ENCODE results near the gene SPARC. TPM values are rescaled to one million over a fixed set of nuclear protein-coding genes. Genes with fewer than 3 reads are reported as not detected.

SPARC gene
- total RNA-seq, 1 donor from 2014 or later: not detected

GRCh38 chr5:151617841-151618710, 68.6 kb downstream of the SPARC start:
- peaks cover 7% of the 10 kb centered on the region for H3K27me3 Mint-ChIP-seq (ENCODE audit: insufficient read depth)

DNA sequence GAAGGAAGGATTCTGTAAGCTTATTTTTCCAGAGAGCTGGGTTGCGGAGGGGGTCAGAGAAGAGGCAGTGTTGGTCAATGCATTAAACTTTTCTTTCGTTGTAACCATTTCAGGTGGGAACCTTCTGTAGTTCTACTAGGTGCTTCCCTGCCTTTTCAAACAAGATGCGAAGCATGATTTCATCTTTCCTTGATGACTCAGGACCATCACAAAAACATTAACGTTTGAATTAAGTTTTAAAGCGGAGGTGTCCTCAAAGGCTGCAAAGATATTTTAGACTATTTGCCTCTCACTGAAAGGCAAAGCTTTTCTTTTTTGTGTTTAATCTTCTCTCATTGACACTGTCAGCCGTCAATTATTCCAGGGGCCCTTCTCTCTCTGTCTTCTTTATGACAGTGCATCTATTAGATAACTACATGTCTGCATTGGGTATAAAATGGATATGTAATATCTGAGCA, 69.3 kb downstream of the SPARC start:
- no peak overlapping the region for H3K4me3 Mint-ChIP-seq
- no peaks in the 10 kb centered on the region for H3K36me3 Mint-ChIP-seq (ENCODE audit: low read depth)

More at GRCh38 chr5:151617841-151618710, 68.6 kb downstream of the SPARC start:
- H3K27ac Mint-ChIP-seq: no peak overlapping the region
- no peak for DNase-seq (ENCODE audit: low spot score)
- intact Hi-C loops (cut with micrococcal nuclease): no loop called here
- no peaks in the 10 kb centered on the region for H3K36me3 Mint-ChIP-seq (ENCODE audit: low read depth)
- no peaks in the 10 kb centered on the region for H3K9me3 Mint-ChIP-seq
- H3K4me1 Mint-ChIP-seq (ENCODE audit: low read depth): peaks cover 4% of the 10 kb centered on the region
- H3K4me3 Mint-ChIP-seq: no peak overlapping the region

GRCh38 chr5:151615431-151615830, 71.3 kb downstream of the SPARC start:
- H3K27ac Mint-ChIP-seq: no peak overlapping the region
- H3K27me3 Mint-ChIP-seq (ENCODE audit: insufficient read depth): peaks cover 6% of the 10 kb centered on the region
- no peak overlapping the region for H3K4me3 Mint-ChIP-seq

More for the DNA sequence above, 69.3 kb downstream of the SPARC start:
- DNase-seq (ENCODE audit: low spot score): no peak
- peaks cover 7% of the 10 kb centered on the region for H3K4me1 Mint-ChIP-seq (ENCODE audit: low read depth)
- intact Hi-C loops (cut with micrococcal nuclease): no loop called here
- H3K9me3 Mint-ChIP-seq: no peaks in the 10 kb centered on the region
- H3K27ac Mint-ChIP-seq: no peak overlapping the region
- peaks cover 7% of the 10 kb centered on the region for H3K27me3 Mint-ChIP-seq (ENCODE audit: insufficient read depth)

DNA sequence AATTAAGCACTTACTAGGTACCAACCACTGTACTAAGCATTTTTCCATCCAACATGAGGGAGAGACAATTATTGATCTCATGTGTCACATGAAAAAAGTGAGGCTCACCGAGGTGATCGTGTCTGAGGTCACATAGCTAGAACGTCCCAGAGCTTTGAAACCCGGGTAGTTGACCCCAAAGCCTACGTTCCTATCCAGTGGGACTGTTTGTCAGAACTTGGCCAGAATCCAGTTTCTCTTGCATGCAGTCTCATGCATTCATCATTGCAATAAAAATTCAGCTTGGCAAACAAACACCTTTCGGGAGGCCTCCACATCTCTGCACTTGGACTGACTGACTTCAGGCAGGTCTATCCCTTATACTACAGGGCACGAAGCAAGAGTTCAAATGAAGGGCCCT, 72.2 kb downstream of the SPARC start:
- DNase-seq (ENCODE audit: low spot score): no peak
- Mint-ChIP-seq H3K4me1 (ENCODE audit: low read depth) (peaks cover 7% of the 10 kb centered on the region), H3K27ac (no peak overlapping the region), H3K36me3 (ENCODE audit: low read depth) (no peaks in the 10 kb centered on the region), H3K9me3 (no peaks in the 10 kb centered on the region), H3K4me3 (no peak overlapping the region), H3K27me3 (ENCODE audit: insufficient read depth) (peaks cover 6% of the 10 kb centered on the region)
- intact Hi-C loops (cut with micrococcal nuclease): no loop called here

More at GRCh38 chr5:151615431-151615830, 71.3 kb downstream of the SPARC start:
- Mint-ChIP-seq H3K9me3 (no peaks in the 10 kb centered on the region), H3K4me1 (ENCODE audit: low read depth) (peaks cover 7% of the 10 kb centered on the region), H3K36me3 (ENCODE audit: low read depth) (no peaks in the 10 kb centered on the region)
- intact Hi-C loops (cut with micrococcal nuclease): no loop called here
- no peak for DNase-seq (ENCODE audit: low spot score)

DNA sequence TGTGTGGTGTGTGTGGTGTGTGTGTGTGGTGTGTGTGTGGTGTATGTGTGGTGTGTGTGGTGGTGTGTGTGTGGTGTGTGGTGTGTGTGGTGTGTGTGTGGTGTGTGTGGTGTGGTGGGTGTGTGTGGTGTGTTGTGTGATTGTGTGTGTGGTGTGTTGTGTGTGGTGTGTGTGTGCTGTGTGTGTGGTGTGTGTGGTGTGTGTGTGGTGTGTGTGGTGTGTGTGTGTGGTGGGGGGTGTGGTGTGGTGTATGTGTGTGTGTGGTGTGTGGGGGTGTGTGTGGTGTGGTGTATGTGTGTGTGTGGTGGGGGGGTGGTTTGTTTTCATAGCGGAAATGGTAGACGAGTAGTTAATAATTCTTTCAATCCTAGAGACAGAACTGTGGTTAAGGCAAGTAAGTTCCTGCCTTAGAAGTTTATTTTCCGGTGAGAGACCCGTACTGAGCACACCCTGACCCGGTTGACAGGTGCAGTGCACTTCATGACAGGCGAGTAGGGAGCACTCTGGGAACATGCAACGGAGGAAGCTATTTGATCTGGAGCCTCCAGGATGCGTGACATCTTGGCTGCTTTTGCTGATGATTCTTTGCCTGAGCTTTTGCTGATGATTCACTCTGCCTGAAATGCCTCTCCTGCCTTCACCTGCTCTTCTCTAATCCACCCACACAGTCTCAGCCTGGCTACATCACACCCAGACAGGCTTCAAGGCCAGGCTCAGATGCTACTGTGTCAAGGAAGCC, 73.9 kb downstream of the SPARC start:
- Mint-ChIP-seq H3K27me3 (ENCODE audit: insufficient read depth) (peaks cover 6% of the 10 kb centered on the region), H3K4me3 (no peak overlapping the region), H3K36me3 (ENCODE audit: low read depth) (no peaks in the 10 kb centered on the region), H3K4me1 (ENCODE audit: low read depth) (peaks cover 7% of the 10 kb centered on the region), H3K27ac (no peak overlapping the region), H3K9me3 (no peaks in the 10 kb centered on the region)
- intact Hi-C loops (cut with micrococcal nuclease): no loop called here
- DNase-seq (ENCODE audit: low spot score): no peak

DNA sequence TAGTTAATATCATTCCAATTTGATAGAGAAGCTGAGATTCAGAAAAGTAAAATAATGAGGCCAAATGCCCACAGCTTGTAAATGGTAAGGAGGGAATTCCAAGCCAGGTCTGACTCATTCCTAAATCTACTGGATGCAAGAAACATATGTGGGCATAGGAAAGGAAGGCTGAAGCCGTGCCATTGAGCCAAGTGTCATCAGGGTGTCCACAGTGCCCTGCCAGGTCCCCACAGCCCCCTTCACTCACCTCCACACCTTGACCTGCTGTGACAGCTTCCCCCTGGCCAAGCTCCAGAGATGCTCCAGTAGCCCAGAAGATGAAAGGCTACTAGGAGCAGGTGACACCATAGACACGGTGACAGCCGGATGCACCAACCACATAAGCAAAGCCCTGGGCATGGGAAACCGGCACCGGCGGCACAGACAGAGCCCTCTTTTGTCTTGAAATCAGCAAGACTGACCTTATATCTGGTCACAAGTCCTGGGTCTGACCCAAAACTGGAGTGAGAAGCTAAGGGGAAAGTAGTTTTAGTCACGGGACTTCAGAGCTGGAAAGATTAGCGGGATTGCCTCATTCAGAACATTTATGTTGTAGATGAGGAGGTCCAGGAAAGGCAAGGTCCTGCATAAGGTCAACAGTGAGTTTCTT, 75.5 kb downstream of the SPARC start:
- Mint-ChIP-seq H3K4me1 (ENCODE audit: low read depth) (peaks cover 7% of the 10 kb centered on the region), H3K27me3 (ENCODE audit: insufficient read depth) (peaks cover 6% of the 10 kb centered on the region), H3K36me3 (ENCODE audit: low read depth) (no peaks in the 10 kb centered on the region), H3K27ac (no peak overlapping the region), H3K4me3 (no peak overlapping the region), H3K9me3 (no peaks in the 10 kb centered on the region)
- intact Hi-C loops (cut with micrococcal nuclease): no loop called here
- no peak for DNase-seq (ENCODE audit: low spot score)

Other genes starting within 250 kb of the SPARC start
- 5.8 and 7.9 TPM in 2 replicates for gene SLC36A1, start 239.3 kb downstream of the SPARC start, total RNA-seq
- gene FAT2, start 95.6 kb downstream of the SPARC start, total RNA-seq: not detected in 2 replicates
- 72.5 and 83.7 TPM in 2 replicates for gene ATOX1, start 71.7 kb upstream of the SPARC start, total RNA-seq
- gene G3BP1, start 85.0 kb upstream of the SPARC start, total RNA-seq: 340 and 348 TPM in 2 replicates
- gene GLRA1, start 237.9 kb upstream of the SPARC start, total RNA-seq: not detected in 2 replicates